Glomerular visceral epithelial cell (primary cell): ENCODE data around the gene ACSM2B.
"Not testable (repeated sequence)": the region's sequence is repeated elsewhere in the genome, so short reads cannot be mapped to it uniquely, and the experiment has no call there.

ENCODE experiments used
- DNase-seq: peaks from one replicate; pipeline ENCODE4 v3.0.0-alpha.2; 2016; ENCODE audit errors: extremely low spot score

The ACSM2B gene

GRCh38 chr16:20532284-20532792 is 43.8 kb downstream of the ACSM2B start:
- DNase-seq, result not testable (repeated sequence)

DNA sequence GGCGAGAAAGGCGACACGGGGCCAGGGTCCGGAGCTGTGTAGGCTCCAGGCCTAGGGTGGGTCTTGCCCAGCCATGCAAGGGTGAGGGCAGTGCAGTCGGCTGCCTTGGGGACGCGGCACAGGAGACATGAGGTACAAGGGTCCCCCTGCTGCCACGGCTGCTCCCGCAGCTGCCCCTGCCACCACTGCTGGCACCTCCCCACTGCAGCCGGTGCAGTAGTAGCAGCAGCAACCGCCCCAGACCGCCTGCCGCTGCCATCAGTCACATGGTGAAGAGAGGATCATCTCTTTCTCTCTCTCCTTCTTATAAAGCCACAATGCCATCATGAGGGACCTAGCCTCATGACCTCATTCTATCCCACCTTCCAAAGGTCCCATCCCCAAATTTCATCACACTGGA is 44.4 kb downstream of the ACSM2B start:
- DNase-seq, result not testable (repeated sequence)

DNA sequence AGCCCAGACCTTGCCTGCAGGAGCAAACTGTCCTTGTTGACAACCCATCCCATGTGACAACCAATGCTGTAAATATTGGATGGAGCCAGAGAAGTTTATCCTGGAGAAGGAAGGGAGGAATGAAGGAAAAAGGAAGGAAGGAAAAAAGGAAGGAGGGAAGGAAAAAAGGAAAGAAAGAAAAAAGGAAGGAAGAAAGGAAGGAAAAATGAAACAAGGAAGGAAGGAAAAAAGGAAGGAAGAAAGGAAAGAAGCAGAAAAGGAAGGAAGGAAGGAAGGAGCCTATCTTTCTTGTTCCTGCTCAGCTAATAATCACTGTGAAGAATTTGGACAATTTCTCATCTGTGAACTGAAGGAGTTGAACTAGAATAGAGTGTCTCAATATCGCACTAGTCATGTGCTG is 56.1 kb downstream of the ACSM2B start:
- DNase-seq, result no peak

- DNase-seq, result no peak
These were observed 56.9 kb downstream of the ACSM2B start for GRCh38 chr16:20519231-20519630.

- DNase-seq, result no peak
These were observed 59.0 kb downstream of the ACSM2B start for GRCh38 chr16:20517149-20517548.

DNA sequence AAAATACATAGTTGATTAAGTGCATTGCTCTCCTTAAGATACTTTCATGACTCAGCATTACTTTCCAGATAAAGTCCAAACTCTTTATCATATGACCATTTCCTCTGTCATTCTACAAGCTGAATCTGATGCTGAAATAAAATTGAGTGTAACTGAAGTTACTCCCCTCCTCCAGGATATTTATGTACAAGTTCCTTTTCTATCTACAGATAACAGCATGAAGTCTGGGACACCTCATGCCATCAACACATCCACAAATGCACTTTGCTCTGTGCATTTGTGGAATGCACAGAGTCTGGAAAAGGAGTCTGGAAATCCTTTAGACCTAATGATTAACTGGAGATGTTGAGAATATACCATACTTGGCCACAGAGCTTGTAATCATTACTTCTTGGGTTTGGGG is 60.5 kb downstream of the ACSM2B start:
- DNase-seq, result peak; percentile 8

DNA sequence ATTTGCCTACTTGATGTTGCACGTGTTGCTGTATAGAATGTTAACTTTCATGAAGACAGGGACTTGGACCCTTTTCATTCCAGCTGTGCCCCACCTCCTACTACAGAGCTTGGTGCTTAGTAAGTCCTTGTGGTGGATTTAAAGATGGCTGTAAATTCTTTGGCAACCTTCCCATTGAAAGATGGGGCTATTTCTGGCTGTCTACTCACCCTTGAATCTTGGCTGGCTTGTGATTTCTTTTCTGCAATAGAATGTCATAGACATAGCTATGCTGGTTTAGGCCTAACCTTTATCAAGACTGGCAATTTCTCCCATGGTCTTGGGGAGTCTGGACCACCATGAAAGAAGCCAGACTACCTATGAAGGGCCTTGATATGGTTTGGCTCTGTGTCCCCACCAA is 65.8 kb downstream of the ACSM2B start:
- DNase-seq, result peak; percentile 31

DNA sequence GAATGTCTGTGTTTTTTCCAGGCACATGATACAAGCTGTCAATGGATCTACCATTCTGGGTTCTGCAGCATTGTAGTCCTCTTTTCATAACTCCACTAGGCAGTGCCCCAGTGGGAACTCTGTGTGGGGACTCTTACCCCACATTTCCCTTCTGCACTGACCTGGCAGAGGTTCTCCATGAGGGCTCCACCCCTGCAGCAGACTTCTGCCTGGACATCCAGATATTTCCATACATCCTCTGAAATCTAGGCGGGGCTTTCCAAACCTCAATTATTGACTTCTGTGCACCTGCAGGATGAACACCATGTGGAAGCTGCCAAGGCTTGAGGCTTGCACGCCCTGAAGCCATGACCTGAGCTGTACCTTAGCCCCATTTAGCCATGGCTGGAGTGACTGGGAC is 68.9 kb downstream of the ACSM2B start:
- no peak for DNase-seq

DNA sequence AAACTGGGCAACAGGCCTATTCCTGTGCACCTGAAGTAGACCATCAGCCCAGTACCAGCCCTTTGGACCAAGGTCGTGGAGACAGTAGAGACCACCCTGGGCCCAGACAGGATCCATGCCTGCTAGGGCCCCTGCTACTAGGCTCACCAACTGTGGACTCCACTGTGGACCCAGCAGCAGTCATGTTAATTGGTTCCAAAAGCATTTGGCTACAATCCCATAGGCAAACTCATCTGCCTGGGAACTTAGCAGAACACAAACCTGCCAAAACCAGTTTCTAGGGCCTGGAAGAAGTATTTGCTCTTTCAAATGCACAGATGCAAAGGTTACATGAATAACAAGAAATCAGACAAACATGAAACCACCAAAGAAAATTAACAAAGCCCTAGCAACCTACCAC is 71.7 kb downstream of the ACSM2B start:
- DNase-seq, result no peak

- DNase-seq, result not testable (repeated sequence)
These were observed 84.7 kb downstream of the ACSM2B start for GRCh38 chr16:20491448-20491847.

DNA sequence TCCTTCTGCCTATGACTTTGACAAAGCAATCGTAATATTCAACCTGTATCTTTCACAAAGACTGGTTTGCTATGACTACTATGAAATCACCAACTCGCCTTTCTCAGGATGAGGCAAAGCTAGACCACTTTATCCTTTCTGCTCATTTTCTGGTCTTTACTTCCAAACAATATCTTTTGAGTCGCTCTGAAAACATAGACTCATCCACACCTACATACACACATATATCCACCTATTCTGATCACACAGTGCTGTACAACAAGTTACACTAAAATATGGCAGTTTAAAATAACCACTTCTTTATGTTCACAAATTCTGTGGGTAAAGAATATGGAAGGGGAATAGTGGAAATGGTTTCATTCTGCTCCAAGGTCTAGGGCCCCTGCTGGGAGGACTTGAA is 85.2 kb downstream of the ACSM2B start:
- DNase-seq, result not testable (repeated sequence)
